ENCODE measurements around the gene MS4A2. TPM values are rescaled to one million over a fixed set of nuclear protein-coding genes. Genes with fewer than 3 reads are reported as not detected.

MS4A2 gene
- total and polyA plus RNA-seq, 2 of the 8 experiments (the other 6 are each of a cell fraction or from before 2014, with no cell fraction given) = not detected

DNA sequence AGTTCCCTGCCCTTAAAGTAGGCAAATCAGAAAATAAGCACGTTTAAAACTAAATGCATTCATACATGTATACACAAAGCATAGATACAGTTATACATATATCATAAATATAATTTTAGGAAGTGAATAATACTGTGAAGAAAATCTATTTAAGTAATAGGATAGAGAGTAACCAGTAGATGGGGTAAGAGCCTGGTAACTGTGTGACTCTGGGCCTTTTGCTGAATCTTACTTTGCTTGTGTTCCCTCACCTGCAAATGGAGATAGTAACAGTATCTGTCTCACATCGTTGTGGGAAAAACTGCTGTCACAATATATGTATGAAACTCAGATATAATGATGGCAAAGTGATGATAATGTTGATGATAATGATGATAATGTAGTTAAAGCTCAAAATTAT is 29.9 kb downstream of the MS4A2 start:
- no peaks in the 10 kb centered on the region for H3K36me3 ChIP-seq (ENCODE audit: control insufficient read depth in 2 of 4, insufficient read depth in 4 of 4, low read length in 3 of 4)
- DNase-seq (ENCODE audit: low read depth in 1 of 2, low spot score in 2 of 2) (no peak), FAIRE-seq (no peak)
- no peak overlapping the region for H4K5ac ChIP-seq (ENCODE audit: insufficient read length, low read depth, low read length)
- H2AK5ac ChIP-seq (ENCODE audit: low read depth, low read length) = no peak overlapping the region
- peaks cover 0 to 8% (median 3%) of the 10 kb centered on the region in 4 experiments; a peak in 3 of 7 replicates for H3K4me1 ChIP-seq (replicated peaks in 1 of 4; ENCODE audit: control insufficient read depth in 3 of 4, insufficient read depth in 4 of 4, low read length in 3 of 4)
- TF ChIP-seq TCF12 (IDR thresholded peaks at IDR 0.05; ENCODE audit: low read depth, low read length) (no peak), RAD21 (IDR thresholded peaks at IDR 0.05 in 1 of 2, conservative IDR thresholded peaks at IDR 0.05 in 1 of 2; ENCODE audit: low read depth in 2 of 2, low read length in 2 of 2) (peak; percentile 23 to 32; a peak in 3 of 4 replicates)
- H2BK20ac ChIP-seq (ENCODE audit: low read length) = no peak overlapping the region
- no peaks in the 10 kb centered on the region for H3K79me1 ChIP-seq (ENCODE audit: low read depth, low read length)
- no peak overlapping the region for H4K8ac ChIP-seq (ENCODE audit: extremely low read depth, insufficient read depth, low read length)
- no peak overlapping the region for H4K91ac ChIP-seq (replicated peaks; ENCODE audit: insufficient read length, low read length)
- H3K27ac ChIP-seq (ENCODE audit: low read depth, low read length) = no peak overlapping the region
- H2BK5ac ChIP-seq (ENCODE audit: low read depth, low read length) = no peak overlapping the region
- no peak overlapping the region for H2AFZ ChIP-seq (ENCODE audit: low read length)
- no peak overlapping the region for H3K23ac ChIP-seq (ENCODE audit: insufficient read length)
- no peaks in the 10 kb centered on the region for H4K20me1 ChIP-seq (replicated peaks in 1 of 2; ENCODE audit: control insufficient read depth in 1 of 2, insufficient read depth in 2 of 2, low read length in 2 of 2)
- no peak overlapping the region for H2BK15ac ChIP-seq (ENCODE audit: low read length)
- H3K9me3 ChIP-seq (ENCODE audit: insufficient read depth in 2 of 2, low read depth in 1 of 2, low read length in 1 of 2) = no peaks in the 10 kb centered on the region
- H3K14ac ChIP-seq (ENCODE audit: insufficient read length) = no peak overlapping the region
- H3K79me2 ChIP-seq (ENCODE audit: control insufficient read depth in 1 of 2, insufficient read depth in 2 of 2, low read length in 2 of 2) = no peaks in the 10 kb centered on the region
- H3K27me3 ChIP-seq (replicated peaks in 1 of 4; ENCODE audit: control insufficient read depth in 3 of 4, extremely low read depth in 1 of 4, insufficient read depth in 3 of 4, low read length in 3 of 4) = no peaks in the 10 kb centered on the region
- no peak overlapping the region for H2BK120ac ChIP-seq (replicated peaks; ENCODE audit: low read depth, low read length)
- ChIA-PET POLR2A (ENCODE audit: partially characterized antibody) (no interaction called here), CTCF (ENCODE audit: partially characterized antibody) (interaction anchor here (0.7 to 0.8 kb wide), 3 partner anchors 9 to 14 kb away, joined by 3 to 4 read pairs (median 3); no protein-coding TSS in a partner anchor)
- no peak overlapping the region for H3K4me2 ChIP-seq (ENCODE audit: insufficient read depth in 1 of 2, low read depth in 2 of 2, low read length in 2 of 2)
- no peak overlapping the region for H3K4me3 ChIP-seq (ENCODE audit: extremely low read depth in 1 of 4, insufficient read depth in 2 of 4, low read depth in 3 of 4, low read length in 4 of 4)
- no peak overlapping the region for H3K18ac ChIP-seq (ENCODE audit: extremely low read depth, low read length)
- H3K56ac ChIP-seq (replicated peaks; ENCODE audit: insufficient read length, low read depth, low read length) = no peak overlapping the region
- H3K9ac ChIP-seq (replicated peaks in 1 of 4; ENCODE audit: extremely low read depth in 1 of 4, low read depth in 3 of 4, low read length in 3 of 4) = no peak overlapping the region
- no peak overlapping the region for H3K4ac ChIP-seq (replicated peaks; ENCODE audit: insufficient read length, low read depth, low read length)
- no peaks in the 10 kb centered on the region for H3K23me2 ChIP-seq (ENCODE audit: low read depth, low read length)
- no peak overlapping the region for H2BK12ac ChIP-seq (ENCODE audit: low read depth, low read length)
- 62% methylated on average over 2 of the region's 2 CpGs; no CpG with 5 or more reads in 1 of the 2 experiments for WGBS, 2 experiments (ENCODE audit: extremely low coverage in 1 of 2, insufficient coverage in 1 of 2, insufficient read length in 1 of 2, insufficient replicate concordance in 2 of 2, low coverage in 1 of 2, low lambda C conversion rate in 2 of 2, missing lambda C conversion rate in 1 of 2)

Data from H1 (cell line).